Stimulated activated CD4-positive, alpha-beta T cell treated with anti-CD3 and anti-CD28 coated beads, Interleukin-12 subunit alpha, Interleukin-12 subunit beta, amount 100 ng/mL, for 24 hours (primary cell): ENCODE results near the gene EPHB3.

Experiments used
- DNase-seq, 2 experiments: peaks; one replicate each; pipeline ENCODE4 v3.0.0-alpha.2; 2020; ENCODE audit warnings: low read depth in 2 of 2

The EPHB3 gene

GRCh38 chr3:184543256-184543655 lies 18.3 kb upstream of the EPHB3 start:
- DNase-seq: no peak

GRCh38 chr3:184543843-184544512 lies 17.6 kb upstream of the EPHB3 start:
- peak; percentile 55 to 73 for DNase-seq

DNA sequence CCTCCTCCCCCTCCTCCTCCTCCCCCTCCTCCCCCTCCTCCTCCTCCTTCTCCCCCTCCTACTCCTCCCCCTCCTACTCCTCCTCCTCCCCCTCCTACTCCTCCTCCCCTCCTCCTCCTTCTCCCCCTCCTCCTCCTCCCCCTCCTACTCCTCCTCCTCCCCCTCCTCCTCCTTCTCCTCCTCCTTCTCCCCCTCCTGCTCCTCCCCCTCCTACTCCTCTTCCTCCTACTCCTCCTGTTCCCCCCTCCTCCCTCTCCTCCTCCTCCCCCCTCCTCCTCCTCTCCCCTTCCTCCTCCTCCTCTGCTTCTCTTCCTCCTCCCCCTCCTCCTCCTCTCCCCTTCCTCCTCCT lies 17.1 kb upstream of the EPHB3 start:
- DNase-seq: no peak

DNA sequence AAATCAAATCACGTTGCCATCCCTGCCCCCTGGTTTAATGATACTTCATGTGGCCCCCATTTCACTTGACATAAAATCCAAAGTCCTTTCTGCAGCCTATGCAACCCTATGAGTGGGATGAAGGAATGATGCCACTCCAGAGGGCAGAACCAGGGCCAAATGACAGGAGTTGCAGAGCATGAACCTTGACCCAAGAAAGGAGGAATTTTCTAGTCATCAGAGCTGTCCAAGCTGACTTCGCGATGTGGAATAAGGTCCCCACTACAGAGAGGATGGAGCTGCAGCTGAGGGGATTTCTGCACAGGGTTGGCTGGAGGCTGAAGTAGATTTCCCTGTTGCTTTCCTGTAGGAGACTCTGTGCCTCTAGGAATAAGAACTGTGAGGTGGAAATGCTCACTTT lies 15.8 kb upstream of the EPHB3 start:
- DNase-seq: no peak

GRCh38 chr3:184546252-184546651 lies 15.3 kb upstream of the EPHB3 start:
- DNase-seq: no peak

DNA sequence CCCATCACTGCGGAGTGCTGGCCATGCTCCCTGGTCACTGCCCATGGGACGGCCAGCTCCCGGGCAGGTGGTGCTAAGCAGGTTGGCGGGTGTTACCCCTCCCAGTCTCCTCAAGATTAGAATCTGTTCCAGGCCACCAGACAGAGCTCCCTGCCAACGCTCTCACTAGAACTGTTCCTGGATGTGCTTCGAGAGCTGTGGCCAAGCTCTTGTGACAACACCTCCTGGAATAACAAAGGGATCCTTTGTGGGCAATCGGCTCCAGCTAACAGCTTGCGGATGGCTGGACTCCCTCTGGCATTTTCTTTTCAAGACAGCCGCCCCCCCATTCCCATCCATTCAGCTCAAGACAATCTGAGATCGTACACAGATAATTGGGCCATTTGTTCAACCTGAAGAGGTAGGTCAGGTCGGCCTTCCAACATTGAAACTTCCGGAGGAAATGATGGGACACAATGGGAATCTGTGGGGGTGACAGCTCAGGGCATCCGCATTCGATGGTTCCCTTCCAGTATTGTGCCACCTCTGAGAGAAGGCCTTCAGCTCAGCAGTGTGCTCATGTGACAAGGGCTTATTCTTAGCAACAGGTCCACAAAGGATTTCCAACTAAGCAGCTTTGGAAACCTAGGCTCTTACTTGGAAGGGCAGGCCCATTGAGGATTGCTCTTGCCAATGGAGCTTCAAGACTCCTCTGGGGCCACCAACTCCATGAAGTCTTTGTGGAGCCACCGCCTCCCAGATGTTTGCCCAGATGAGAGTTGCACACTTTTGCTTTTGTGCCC lies 11.6 kb upstream of the EPHB3 start:
- no peak for DNase-seq

DNA sequence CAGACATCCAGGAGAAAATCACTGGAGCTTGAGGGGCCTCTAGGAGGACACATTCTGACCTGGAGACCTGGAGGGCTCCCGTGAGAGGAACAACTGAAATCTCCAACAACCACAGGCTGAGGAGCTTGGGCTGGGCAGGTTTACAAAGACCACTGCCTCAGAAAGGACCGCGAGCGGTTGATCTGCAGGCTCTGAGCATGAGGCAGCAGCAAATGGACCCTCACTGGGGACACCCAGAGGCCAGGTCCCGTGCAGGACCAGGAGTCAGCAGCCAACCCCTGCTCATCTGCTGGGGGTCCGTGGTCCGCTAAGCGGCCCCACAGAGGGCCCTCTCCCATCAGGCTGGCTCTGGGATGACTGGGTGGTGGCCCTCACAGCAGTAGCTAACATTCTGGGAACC lies 10.5 kb upstream of the EPHB3 start:
- DNase-seq: no peak

- DNase-seq: no peak
Observed at GRCh38 chr3:184551614-184552256, 9.8 kb upstream of the EPHB3 start.

- no peak for DNase-seq
Observed at GRCh38 chr3:184552296-184552695, 9.3 kb upstream of the EPHB3 start.

DNA sequence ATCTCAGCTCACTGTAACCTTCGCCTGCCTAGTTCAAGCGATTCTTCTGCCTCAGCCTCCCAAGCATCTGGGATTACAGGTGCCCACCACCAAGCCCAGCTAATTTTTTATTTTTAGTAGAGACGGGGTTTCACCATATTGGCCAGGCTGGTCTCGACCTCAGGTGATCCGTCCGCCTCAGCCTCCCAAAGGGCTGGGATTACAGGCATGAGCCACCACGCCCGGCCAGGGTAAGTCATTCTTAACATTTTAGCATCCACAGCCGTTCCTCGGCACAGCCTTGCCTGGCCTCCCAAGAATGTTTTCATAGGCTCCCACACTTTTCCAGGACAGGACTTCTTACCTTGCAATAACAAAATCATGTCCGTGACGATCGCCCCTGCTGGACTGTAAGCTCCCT lies 8.7 kb upstream of the EPHB3 start:
- no peak for DNase-seq

- no peak for DNase-seq
Observed at GRCh38 chr3:184553385-184553784, 8.2 kb upstream of the EPHB3 start.

DNA sequence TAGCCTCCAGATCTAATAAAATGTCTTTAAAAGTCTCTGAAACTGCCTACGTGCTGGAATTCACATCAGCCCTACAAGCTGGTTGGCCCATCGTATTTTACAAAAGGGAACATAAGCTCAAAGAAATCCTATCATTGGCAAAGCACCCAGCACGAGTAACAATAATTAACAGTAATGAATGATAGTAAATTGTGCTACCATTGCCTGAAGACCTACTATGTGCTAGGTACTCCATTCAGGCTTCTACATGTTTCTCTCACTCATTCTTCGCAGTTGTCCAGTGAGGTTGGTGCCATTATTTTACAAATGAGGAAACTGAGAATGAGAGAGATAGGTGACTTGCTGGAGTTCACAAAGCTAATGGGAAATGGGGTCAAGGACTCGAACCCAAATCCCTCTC lies 7.1 kb upstream of the EPHB3 start:
- no peak for DNase-seq

DNA sequence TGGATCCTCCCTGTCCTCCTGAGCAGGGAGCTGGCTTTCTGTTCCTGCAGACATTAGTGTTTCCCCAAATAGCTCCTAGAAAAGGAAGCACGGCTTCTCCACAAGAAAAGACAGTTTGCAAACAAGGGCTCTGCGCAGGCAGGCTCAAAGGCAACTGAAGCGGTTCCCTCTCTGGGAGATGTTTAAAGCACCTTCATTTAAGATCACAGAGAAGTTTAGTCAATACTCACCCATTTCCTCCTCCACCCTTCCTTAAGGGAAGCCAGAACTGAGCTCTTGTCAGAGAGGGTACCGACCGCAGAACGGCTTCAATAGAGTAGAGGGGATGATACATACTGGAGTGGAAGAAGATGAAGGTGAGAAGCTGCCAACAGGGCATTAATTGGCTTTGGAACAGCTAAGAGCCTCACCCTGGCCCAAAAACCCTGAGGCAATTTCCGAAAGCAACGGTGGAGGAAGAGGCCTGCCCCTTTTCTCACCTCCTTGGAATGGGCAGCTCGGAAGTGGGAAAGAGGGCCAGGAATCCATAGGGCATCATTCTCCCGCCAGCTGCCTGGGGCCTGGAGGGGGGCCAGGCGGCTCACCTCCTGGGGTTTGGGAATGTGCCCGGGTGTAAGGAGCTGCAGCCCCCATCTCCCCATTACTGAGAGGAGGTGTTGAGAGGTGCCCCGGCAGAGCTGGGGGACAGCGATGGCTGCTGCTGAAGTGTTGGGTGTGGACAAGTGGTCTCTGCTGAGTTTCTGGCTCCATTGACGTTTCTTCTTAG lies 4.8 kb upstream of the EPHB3 start:
- no peak for DNase-seq

DNA sequence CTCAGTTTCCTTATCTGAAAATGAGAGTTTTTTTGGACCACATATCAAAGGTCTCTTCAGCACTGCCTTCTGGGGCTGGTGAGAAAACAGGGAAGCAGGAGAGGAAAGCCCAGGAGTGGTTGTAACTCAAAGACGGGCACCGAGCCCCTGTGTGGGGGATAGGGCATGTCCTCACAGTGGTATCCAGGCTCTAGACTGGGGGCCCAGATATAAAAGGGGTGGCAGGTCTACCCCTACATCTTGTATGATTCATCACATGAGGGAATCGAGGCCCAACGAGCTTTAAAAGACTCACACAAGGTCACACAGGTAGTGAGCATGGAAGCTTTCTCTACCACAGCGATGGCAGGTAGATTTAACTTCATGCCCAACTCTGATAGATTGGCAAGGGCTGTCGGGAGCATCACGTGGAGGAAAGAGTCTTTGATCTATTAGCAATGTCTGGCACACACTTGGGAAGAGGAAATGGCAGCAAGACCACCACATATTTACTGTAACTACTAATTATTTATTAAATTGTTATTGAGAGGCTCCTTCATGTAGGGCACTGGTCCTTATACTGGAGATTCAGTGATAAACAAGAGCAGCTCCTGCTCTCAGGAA lies 4.1 kb upstream of the EPHB3 start:
- no peak for DNase-seq

DNA sequence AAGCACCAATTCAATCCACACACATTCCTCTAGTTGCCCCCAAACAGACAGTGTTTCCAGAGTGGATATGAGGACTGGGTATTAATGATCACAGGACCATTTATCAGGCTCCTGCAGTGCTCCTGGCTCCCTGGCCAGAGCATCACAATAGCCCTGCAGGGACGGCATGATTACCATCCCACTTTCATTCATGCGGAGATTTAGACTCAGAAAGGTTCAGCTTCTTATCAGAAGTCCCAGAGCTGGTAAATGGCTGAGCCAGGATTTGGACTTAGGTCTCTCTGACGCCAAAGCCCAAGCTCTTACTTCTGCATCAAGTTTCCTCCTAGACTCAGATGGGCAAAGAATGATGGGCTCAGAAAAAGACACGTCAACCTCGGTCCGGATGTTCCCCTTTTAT lies 2.9 kb upstream of the EPHB3 start:
- no peak for DNase-seq

GRCh38 chr3:184559336-184559735 lies 2.2 kb upstream of the EPHB3 start:
- DNase-seq: no peak

- no peak for DNase-seq
Observed at GRCh38 chr3:184560531-184560930, 1.1 kb upstream of the EPHB3 start.

DNA sequence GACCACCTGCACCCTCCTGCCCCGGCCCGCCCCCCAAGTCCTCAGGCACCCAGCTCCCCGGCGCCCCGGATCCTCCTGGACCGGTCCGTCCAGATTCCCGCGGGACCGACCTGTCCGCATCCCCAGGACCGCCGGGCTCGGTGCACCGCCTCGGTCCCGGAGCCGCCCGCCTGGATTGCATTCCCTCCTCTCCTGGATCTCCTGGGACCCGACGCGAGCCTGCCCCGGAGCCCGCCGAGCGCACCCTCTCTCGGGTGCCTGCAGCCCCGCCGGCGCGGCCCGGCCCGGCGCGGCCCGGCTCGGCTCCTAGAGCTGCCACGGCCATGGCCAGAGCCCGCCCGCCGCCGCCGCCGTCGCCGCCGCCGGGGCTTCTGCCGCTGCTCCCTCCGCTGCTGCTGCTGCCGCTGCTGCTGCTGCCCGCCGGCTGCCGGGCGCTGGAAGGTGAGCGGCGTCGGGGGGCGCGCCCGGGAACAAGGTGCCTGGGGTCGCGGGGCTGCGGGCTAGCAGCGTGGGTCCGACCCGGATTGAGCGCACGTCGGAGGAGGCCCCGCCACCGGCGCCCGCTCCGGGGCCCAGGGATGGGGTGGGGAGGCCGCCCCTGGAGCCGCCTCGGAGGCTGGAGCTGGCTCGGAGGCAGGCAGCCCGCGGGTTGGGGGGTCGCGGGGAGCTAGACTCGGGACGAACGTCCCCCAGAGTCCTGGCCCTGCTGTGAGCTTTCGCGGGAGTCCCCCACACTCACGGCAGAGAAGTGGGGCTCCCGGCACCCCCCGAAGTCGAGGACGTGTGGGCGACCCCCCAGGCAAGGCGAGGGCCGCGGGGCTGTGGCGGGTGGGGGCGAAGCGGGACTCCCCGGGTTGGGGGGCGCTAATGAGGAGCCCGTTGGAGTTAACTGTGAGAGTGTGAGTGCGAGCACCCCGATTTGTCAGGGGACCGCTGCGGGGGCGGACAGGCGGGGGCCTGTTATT lies 610 bp downstream of the EPHB3 start:
- no peak for DNase-seq

DNA sequence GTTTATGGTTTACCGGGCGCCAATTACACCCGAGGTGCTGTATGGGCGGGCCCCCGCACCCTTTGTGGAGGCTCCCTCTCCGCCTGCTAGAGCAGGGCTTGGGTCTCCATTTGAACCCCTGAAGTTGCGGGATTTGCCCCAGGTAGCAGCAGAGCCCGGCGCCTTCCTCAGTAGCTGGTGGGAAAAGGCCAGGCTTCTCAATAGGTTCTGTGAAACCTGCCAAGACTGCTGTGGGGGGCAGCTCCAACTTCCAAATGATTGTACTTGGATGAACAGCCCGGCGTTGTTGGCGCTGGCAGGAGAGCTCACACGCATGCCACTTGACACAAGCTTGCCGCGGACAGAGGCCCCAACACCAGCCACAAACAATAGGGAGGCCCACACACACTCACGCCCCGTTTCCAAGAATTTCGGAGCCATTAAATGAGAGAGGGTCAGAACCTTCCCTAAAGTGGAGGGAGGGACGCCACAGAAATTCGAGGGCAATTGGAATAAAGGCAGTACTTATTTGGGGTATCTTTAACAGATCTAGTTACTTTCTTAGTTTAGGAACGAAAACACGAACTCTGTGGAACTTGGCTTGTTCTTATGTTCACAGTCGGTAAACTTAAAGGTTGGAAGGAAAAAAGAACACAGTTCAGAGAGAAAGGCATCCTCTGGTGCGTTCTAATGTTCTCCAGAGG lies 1.4 kb downstream of the EPHB3 start:
- no peak for DNase-seq

DNA sequence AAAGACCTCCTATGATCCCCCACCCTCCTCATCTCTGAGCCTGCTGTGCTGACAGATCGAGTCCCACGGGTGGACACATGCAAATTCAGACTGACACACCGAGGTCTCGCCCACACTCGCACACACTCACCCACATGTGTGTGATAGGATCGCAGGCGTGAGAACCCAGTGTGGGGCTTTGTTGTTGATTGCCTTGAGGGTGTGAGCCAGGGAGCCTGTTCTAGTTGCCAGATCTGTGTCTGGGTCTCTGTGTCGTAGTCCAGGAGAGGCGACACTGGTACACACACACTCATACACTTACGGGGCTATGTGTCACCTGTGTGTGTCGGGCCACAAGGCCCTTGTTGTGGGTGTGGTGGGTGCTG lies 2.0 kb downstream of the EPHB3 start:
- no peak for DNase-seq
